H1 (cell line): Measurements from ENCODE around the gene PCED1B. TPM values are rescaled to one million over a fixed set of nuclear protein-coding genes. Genes with fewer than 3 reads are reported as not detected.

Source experiments
- CTCF ChIA-PET: fragments of 300-600 bp; sonication (Branson Sonifier 250); formaldehyde crosslinking; loops from one replicate; lab custom pipeline; 2021; ENCODE audit not compliant: partially characterized antibody; lab: Charles Lee
- POLR2A ChIA-PET: fragments of 300-600 bp; sonication (Branson Sonifier 250); formaldehyde crosslinking; loops from one replicate; lab custom pipeline; 2021; ENCODE audit warnings: inconsistent platforms; ENCODE audit not compliant: partially characterized antibody; lab: Charles Lee
- DNase-seq, 2 experiments: peaks; one replicate each; pipeline versions ENCODE4 v3.0.0 to v3.0.0-alpha.2; 2010 to 2022; ENCODE audit warnings: low spot score in 2 of 2, low read depth in 1 of 2, mixed read lengths in 1 of 2
- FAIRE-seq: peaks from 2 replicates; lab custom pipeline; 2011; peaks lifted over from hg19 to GRCh38; lab: Jason Lieb, UNC
- H2AFZ ChIP-seq: 2 replicates; pipeline ENCODE4 v1.8.1; 2012; ENCODE audit warnings: low read length, inconsistent platforms
- H2AK5ac ChIP-seq: 2 replicates; pipeline ENCODE4 v1.6.1; 2013; ENCODE audit warnings: low read depth, low read length
- H2BK120ac ChIP-seq: replicated peaks from 2 replicates; pipeline ENCODE3; 2013; ENCODE audit warnings: low read depth, low read length, inconsistent platforms
- H2BK12ac ChIP-seq: 2 replicates; pipeline ENCODE4 v1.6.1; 2013; ENCODE audit warnings: low read depth, low read length
- H2BK15ac ChIP-seq: 2 replicates; pipeline ENCODE4 v1.6.1; 2013; ENCODE audit warnings: low read length
- H2BK20ac ChIP-seq: 2 replicates; pipeline ENCODE4 v1.6.1; 2013; ENCODE audit warnings: low read length
- H2BK5ac ChIP-seq: 2 replicates; pipeline ENCODE4 v1.6.1; 2013; ENCODE audit warnings: low read depth, low read length
- H3K14ac ChIP-seq: 2 replicates; pipeline ENCODE4 v1.6.1; 2013; ENCODE audit warnings: inconsistent platforms; ENCODE audit not compliant: insufficient read length
- H3K18ac ChIP-seq: 2 replicates; pipeline ENCODE4 v1.6.1; 2013; ENCODE audit warnings: low read length; ENCODE audit errors: extremely low read depth
- H3K23ac ChIP-seq: 2 replicates; pipeline ENCODE4 v1.6.1; 2013; ENCODE audit warnings: inconsistent platforms; ENCODE audit not compliant: insufficient read length
- H3K23me2 ChIP-seq: 2 replicates; pipeline ENCODE4 v1.6.1; 2013; ENCODE audit warnings: low read depth, low read length
- H3K27ac ChIP-seq: 2 replicates; pipeline ENCODE4 v1.6.1; 2011; ENCODE audit warnings: low read depth, low read length, inconsistent platforms
- H3K27me3 ChIP-seq, 4 experiments: replicated peaks in 1 of 4; 1 replicate in 1 of 4; 2 replicates in 3 of 4; pipeline versions ENCODE4 v1.6.1 to v1.8.1; 2011 to 2013; ENCODE audit warnings: low read length in 3 of 4, mild to moderate bottlenecking in 3 of 4, inconsistent platforms in 2 of 4, mixed read lengths in 2 of 4, moderate library complexity in 1 of 4; ENCODE audit not compliant: control insufficient read depth in 3 of 4, insufficient read depth in 3 of 4; ENCODE audit errors: extremely low read depth in 1 of 4
- H3K36me3 ChIP-seq, 4 experiments: 2 replicates each; pipeline versions ENCODE4 v1.6.1 to v1.8.1; 2011 to 2013; ENCODE audit warnings: mild to moderate bottlenecking in 4 of 4, low read length in 3 of 4, moderate library complexity in 2 of 4, control low read depth in 1 of 4, inconsistent platforms in 1 of 4; ENCODE audit not compliant: insufficient read depth in 4 of 4, control insufficient read depth in 2 of 4
- H3K4ac ChIP-seq: replicated peaks from 2 replicates; pipeline ENCODE3; 2013; ENCODE audit warnings: low read length, low read depth, mixed read lengths, inconsistent platforms; ENCODE audit not compliant: insufficient read length
- H3K4me1 ChIP-seq, 4 experiments: replicated peaks in 1 of 4; 1 replicate in 1 of 4; 2 replicates in 3 of 4; pipeline versions ENCODE4 v1.6.1 to v1.8.1; 2011 to 2013; ENCODE audit warnings: low read length in 3 of 4, inconsistent platforms in 2 of 4, mixed read lengths in 1 of 4; ENCODE audit not compliant: insufficient read depth in 4 of 4, control insufficient read depth in 3 of 4
- H3K4me2 ChIP-seq, 2 experiments: 2 replicates each; pipeline versions ENCODE4 v1.6.1 to v1.8.1; 2011 to 2013; ENCODE audit warnings: low read depth in 2 of 2, low read length in 2 of 2, control low read depth in 1 of 2, inconsistent platforms in 1 of 2, mild to moderate bottlenecking in 1 of 2; ENCODE audit not compliant: insufficient read depth in 1 of 2
- H3K4me3 ChIP-seq, 4 experiments: fragments of 200-600, 300-600 bp in 1 of 4; sonication (generic), shearing (Covaris generic), sonication (Bioruptor Twin) in 1 of 4; 2 replicates each; pipeline versions ENCODE4 v1.5.1 to v1.8.1; 2011 to 2016; ENCODE audit warnings: low read length in 4 of 4, low read depth in 3 of 4, control low read depth in 2 of 4, inconsistent platforms in 2 of 4, mild to moderate bottlenecking in 2 of 4, mixed read lengths in 1 of 4, moderate library complexity in 1 of 4; ENCODE audit not compliant: insufficient read depth in 2 of 4; ENCODE audit errors: extremely low read depth in 1 of 4
- H3K56ac ChIP-seq: replicated peaks from 2 replicates; pipeline ENCODE3; 2013; ENCODE audit warnings: low read depth, mild to moderate bottlenecking, mixed read lengths, low read length, inconsistent platforms; ENCODE audit not compliant: insufficient read length
- H3K79me1 ChIP-seq: 2 replicates; pipeline ENCODE4 v1.6.1; 2013; ENCODE audit warnings: low read depth, low read length, control low read depth
- H3K79me2 ChIP-seq, 2 experiments: 2 replicates each; pipeline versions ENCODE4 v1.6.1 to v1.8.1; 2012 to 2013; ENCODE audit warnings: low read length in 2 of 2, mild to moderate bottlenecking in 2 of 2, inconsistent platforms in 1 of 2; ENCODE audit not compliant: insufficient read depth in 2 of 2, control insufficient read depth in 1 of 2
- H3K9ac ChIP-seq, 4 experiments: replicated peaks in 1 of 4; 1 replicate in 1 of 4; 2 replicates in 3 of 4; pipeline versions ENCODE4 v1.6.1 to v1.8.1; 2011 to 2013; ENCODE audit warnings: low read depth in 3 of 4, low read length in 3 of 4, control low read depth in 2 of 4, mild to moderate bottlenecking in 2 of 4, moderate library complexity in 2 of 4, inconsistent platforms in 1 of 4; ENCODE audit errors: extremely low read depth in 1 of 4
- H3K9me3 ChIP-seq, 2 experiments: 2 replicates each; pipeline versions ENCODE4 v1.6.1 to v1.8.1; 2012 to 2013; ENCODE audit warnings: mild to moderate bottlenecking in 2 of 2, moderate library complexity in 2 of 2, control low read depth in 1 of 2, inconsistent platforms in 1 of 2, low read depth in 1 of 2, low read length in 1 of 2, mixed read lengths in 1 of 2; ENCODE audit not compliant: insufficient read depth in 2 of 2
- H4K20me1 ChIP-seq, 2 experiments: replicated peaks in 1 of 2; 2 replicates each; pipeline versions ENCODE3 to v1.8.1; 2011 to 2013; ENCODE audit warnings: inconsistent platforms in 2 of 2, low read length in 2 of 2, mild to moderate bottlenecking in 1 of 2; ENCODE audit not compliant: insufficient read depth in 2 of 2, control insufficient read depth in 1 of 2
- H4K5ac ChIP-seq: 2 replicates; pipeline ENCODE4 v1.6.1; 2013; ENCODE audit warnings: low read length, low read depth, mixed read lengths, inconsistent platforms; ENCODE audit not compliant: insufficient read length
- H4K8ac ChIP-seq: 2 replicates; pipeline ENCODE4 v1.8.0; 2013; ENCODE audit warnings: mild to moderate bottlenecking, moderate library complexity, low read length, inconsistent platforms; ENCODE audit not compliant: insufficient read depth; ENCODE audit errors: extremely low read depth
- H4K91ac ChIP-seq: replicated peaks from 2 replicates; pipeline ENCODE3; 2013; ENCODE audit warnings: low read length, mixed read lengths, inconsistent platforms; ENCODE audit not compliant: insufficient read length
- CBX8 ChIP-seq: fragments of 300-800, 300-1000 bp; sonication (generic); IDR thresholded peaks from 2 replicates; pipeline ENCODE4 v1.7.1; 2016; ENCODE audit warnings: low read depth, low read length, borderline replicate concordance
- CEBPB ChIP-seq: IDR thresholded peaks from 2 replicates; pipeline ENCODE4 v1.6.1; 2012; ENCODE audit warnings: low read depth, low read length
- CHD2 ChIP-seq: IDR thresholded peaks from 2 replicates; pipeline ENCODE4 v1.6.1; 2012; ENCODE audit warnings: low read length, improper control_type of control experiment
- EP300 ChIP-seq, 2 experiments: IDR thresholded peaks; 1 replicate in 1 of 2; 2 replicates in 1 of 2; pipeline ENCODE4 v1.6.1; 2011 to 2012; ENCODE audit warnings: low read depth in 2 of 2, low read length in 2 of 2, mild to moderate bottlenecking in 2 of 2, borderline replicate concordance in 1 of 2, inconsistent platforms in 1 of 2, moderate library complexity in 1 of 2
- GTF2F1 ChIP-seq: IDR thresholded peaks from 2 replicates; pipeline ENCODE4 v1.6.1; 2012; ENCODE audit warnings: low read depth, low read length, improper control_type of control experiment, borderline replicate concordance
- KDM4A ChIP-seq: IDR thresholded peaks from one replicate; pipeline ENCODE4 v1.7.1; 2012; ENCODE audit warnings: low read depth, mild to moderate bottlenecking, moderate library complexity, low read length, inconsistent platforms; ENCODE audit not compliant: severe bottlenecking
- MAX ChIP-seq: IDR thresholded peaks from 2 replicates; pipeline ENCODE4 v1.6.1; 2012; ENCODE audit warnings: inconsistent platforms
- PHF8 ChIP-seq: fragments of 200-600 bp; sonication (generic); conservative IDR thresholded peaks from 2 replicates; pipeline ENCODE4 v1.7.1; 2012; ENCODE audit warnings: low read depth, mild to moderate bottlenecking, inconsistent platforms, low read length, moderate library complexity
- RBBP5 ChIP-seq: IDR thresholded peaks from 2 replicates; pipeline ENCODE4 v1.7.1; 2012; ENCODE audit warnings: low read depth, mild to moderate bottlenecking, inconsistent platforms, low read length, moderate library complexity, borderline replicate concordance
- TBP ChIP-seq: IDR thresholded peaks from 2 replicates; pipeline ENCODE4 v1.6.1; 2011; ENCODE audit warnings: low read depth, low read length, improper control_type of control experiment
- TEAD4 ChIP-seq: IDR thresholded peaks from 2 replicates; pipeline ENCODE4 v1.6.1; 2012; ENCODE audit warnings: low read depth, low read length, inconsistent platforms, mixed read lengths
- YY1 ChIP-seq: IDR thresholded peaks from 2 replicates; pipeline ENCODE4 v1.6.1; 2011; ENCODE audit warnings: low read depth, mild to moderate bottlenecking, low read length
- WGBS, 2 experiments: shearing (Covaris generic) in 1 of 2; methylation state at CpG; one replicate each; pipeline versions ENCODE4 v1.1.6 to v1.1.7; 2013 to 2015; ENCODE audit warnings: low lambda C conversion rate in 2 of 2, mixed read lengths in 2 of 2, inconsistent platforms in 1 of 2, low coverage in 1 of 2, missing lambda C conversion rate in 1 of 2; ENCODE audit not compliant: insufficient replicate concordance in 2 of 2, insufficient coverage in 1 of 2, insufficient read length in 1 of 2; ENCODE audit errors: extremely low coverage in 1 of 2, missing lambda C conversion rate in 1 of 2; 5-methylcytosine and 5-hydroxymethylcytosine counted together
- polyA plus RNA-seq, 7 experiments: library from polyadenylated mRNA; depleted of rRNA in 3 of 7; stranded (reverse) in 5 of 7; unstranded in 2 of 7; fragments of >200 nt in 5 of 7; fragments of 200-250 nt in 2 of 7; gene quantifications; 1 replicate in 5 of 7; 2 replicates in 1 of 7; 4 replicates in 1 of 7; pipeline versions ENCODE4 v1.2.1 to v1.2.3, GENCODE V29; 2011 to 2013; ENCODE audit warnings: missing spikeins in 2 of 7, mixed read lengths in 2 of 7
- total RNA-seq: library from RNA; stranded (reverse); fragmentation: NEBNext Ultra II Directional; extraction: Animal tissue kit (Norgen Biotek cat#: 25700); gene quantifications from 2 replicates; pipeline ENCODE4 v1.2.1, GENCODE V29; 2021

Gene PCED1B
- total and polyA plus RNA-seq, 2 of the 8 experiments (the other 6 are each of a cell fraction or from before 2014, with no cell fraction given) = 4.7 to 5.4 TPM

GRCh38 chr12:47158792-47159191 is 79.4 kb downstream of the PCED1B start:
- TF ChIP-seq TBP (no peak), GTF2F1 (no peak), KDM4A (no peak), EP300 (IDR thresholded peaks at IDR 0.05; ENCODE audit: borderline replicate concordance in 1 of 2, low read depth in 2 of 2, low read length in 2 of 2) (no peak), CEBPB (no peak), YY1 (no peak), TEAD4 (no peak), RBBP5 (no peak), CHD2 (no peak), CBX8 (no peak), PHF8 (no peak), MAX (no peak)
- H3K4me1 ChIP-seq = no peaks in the 10 kb centered on the region
- H2AFZ ChIP-seq = no peak overlapping the region
- H3K79me2 ChIP-seq = no peaks in the 10 kb centered on the region
- no peak overlapping the region for H3K4me2 ChIP-seq
- no peak overlapping the region for H3K14ac ChIP-seq
- no peaks in the 10 kb centered on the region for H3K79me1 ChIP-seq
- DNase-seq = no peak
- H3K4ac ChIP-seq = no peak overlapping the region
- no peaks in the 10 kb centered on the region for H3K9me3 ChIP-seq
- ChIA-PET POLR2A (no interaction called here), CTCF (no interaction called here)
- H4K91ac ChIP-seq = no peak overlapping the region
- H2BK12ac ChIP-seq = no peak overlapping the region
- WGBS, 2 experiments = 93% methylated on average over 1 of the region's 1 CpG; no CpG with 5 or more reads in 1 of the 2 experiments
- no peak overlapping the region for H3K18ac ChIP-seq
- no peak overlapping the region for H3K23ac ChIP-seq
- H2BK20ac ChIP-seq = no peak overlapping the region
- H3K27me3 ChIP-seq = no peaks in the 10 kb centered on the region
- no peak overlapping the region for H4K5ac ChIP-seq
- no peaks in the 10 kb centered on the region for H3K36me3 ChIP-seq
- no peak overlapping the region for H3K4me3 ChIP-seq
- H4K8ac ChIP-seq = no peak overlapping the region
- no peak overlapping the region for H2BK5ac ChIP-seq
- H3K56ac ChIP-seq = no peak overlapping the region
- no peak overlapping the region for H2AK5ac ChIP-seq
- H2BK15ac ChIP-seq = no peak overlapping the region
- no peak overlapping the region for H3K27ac ChIP-seq
- H4K20me1 ChIP-seq = no peaks in the 10 kb centered on the region
- no peak overlapping the region for H3K9ac ChIP-seq
- no peaks in the 10 kb centered on the region; the same call in 1 of the 2 replicates for H3K23me2 ChIP-seq
- no peak overlapping the region for H2BK120ac ChIP-seq
- no peak for FAIRE-seq
